Stimulated activated CD8-positive, alpha-beta memory T cell treated with anti-CD3 and anti-CD28 coated beads, Interleukin-15, amount 100 ng/mL, for 24 hours (primary cell): ENCODE measurements around the gene KANTR.

Source experiments
- DNase-seq: peaks from one replicate; pipeline ENCODE4 v3.0.0-alpha.2; 2020; ENCODE audit warnings: low read depth

The KANTR gene

DNA sequence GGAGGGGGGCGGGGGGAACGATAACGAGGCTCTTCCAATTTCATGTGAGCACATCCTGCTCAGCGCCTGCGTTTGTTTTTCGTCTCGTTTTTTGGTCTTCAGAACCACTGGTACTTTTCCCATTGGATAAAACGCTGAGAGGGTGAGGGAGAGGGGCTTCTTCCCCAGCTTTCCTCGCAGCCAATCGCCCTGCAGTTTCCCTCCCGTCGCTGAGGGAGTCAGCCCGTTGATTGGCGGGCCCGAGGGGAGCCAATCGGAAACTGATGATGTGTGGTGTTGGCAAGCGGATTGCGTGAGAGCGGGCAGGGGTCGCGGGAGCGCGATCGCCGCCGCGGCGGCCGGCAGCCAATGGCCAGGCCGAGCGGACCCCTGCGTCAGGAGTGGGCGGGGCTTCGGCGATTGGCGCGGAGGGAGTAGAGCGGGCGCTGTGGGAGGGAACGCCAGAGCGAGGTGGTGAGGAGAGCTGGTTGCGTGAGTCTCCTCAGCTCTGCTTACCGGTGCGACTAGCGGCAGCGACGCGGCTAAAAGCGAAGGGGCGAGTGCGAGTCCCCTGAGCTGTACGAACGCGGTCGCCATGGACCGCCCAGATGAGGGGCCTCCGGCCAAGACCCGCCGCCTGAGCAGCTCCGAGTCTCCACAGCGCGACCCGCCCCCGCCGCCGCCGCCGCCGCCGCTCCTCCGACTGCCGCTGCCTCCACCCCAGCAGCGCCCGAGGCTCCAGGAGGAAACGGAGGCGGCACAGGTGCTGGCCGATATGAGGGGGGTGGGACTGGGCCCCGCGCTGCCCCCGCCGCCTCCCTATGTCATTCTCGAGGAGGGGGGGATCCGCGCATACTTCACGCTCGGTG is 11.8 kb upstream of the KANTR start, which contains the start of gene TSPYL2:
Gene TSPYL2 (plus strand): TSS at position 443 of the 848 bp plus-strand sequence. CDS start 132 bp downstream, at position 575.
- peak; percentile 81 for DNase-seq

DNA sequence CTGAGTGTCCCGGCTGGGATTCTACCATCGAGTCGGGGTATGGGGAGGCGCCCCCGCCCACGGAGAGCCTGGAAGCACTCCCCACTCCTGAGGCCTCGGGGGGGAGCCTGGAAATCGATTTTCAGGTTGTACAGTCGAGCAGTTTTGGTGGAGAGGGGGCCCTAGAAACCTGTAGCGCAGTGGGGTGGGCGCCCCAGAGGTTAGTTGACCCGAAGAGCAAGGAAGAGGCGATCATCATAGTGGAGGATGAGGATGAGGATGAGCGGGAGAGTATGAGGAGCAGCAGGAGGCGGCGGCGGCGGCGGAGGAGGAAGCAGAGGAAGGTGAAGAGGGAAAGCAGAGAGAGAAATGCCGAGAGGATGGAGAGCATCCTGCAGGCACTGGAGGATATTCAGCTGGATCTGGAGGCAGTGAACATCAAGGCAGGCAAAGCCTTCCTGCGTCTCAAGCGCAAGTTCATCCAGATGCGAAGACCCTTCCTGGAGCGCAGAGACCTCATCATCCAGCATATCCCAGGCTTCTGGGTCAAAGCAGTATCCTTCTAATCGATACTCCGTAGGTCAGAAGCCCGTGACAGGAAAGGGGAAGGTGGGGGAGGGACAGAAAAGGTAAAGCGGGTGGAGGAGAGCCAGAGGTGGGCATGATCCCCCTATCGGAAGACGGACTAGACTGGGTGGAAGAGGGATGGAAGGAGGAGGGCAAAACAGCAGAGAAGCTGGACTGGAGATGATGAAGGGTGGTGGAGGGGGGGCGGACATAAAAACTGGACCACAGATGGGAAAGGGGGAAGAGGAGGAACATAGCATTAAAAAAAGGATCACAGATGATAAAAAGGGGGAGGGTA is 10.9 kb upstream of the KANTR start:
- no peak for DNase-seq

DNA sequence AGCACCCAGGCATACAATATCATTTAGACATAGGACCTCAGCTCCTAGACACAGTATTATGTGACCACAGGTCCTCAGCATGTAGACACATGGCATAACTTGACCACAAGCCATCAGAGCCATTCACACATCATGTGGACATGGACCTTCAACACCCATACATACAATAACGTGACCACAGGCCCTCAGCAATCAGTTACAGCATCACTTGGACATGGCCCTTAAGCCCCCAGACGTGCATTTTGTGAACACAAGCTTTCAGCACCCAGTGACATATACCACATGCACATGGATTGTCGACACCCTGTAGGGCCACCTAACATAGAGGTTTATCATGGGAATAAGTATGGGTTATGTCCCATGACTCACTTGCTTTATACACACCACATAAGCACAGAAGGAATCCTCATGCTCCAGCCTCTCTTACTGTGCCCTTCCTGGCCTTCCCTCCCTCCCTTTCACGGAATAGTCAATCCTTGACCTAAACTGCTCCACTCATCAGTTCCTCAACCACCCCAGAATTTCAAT is 9.8 kb upstream of the KANTR start:
- DNase-seq: no peak

DNA sequence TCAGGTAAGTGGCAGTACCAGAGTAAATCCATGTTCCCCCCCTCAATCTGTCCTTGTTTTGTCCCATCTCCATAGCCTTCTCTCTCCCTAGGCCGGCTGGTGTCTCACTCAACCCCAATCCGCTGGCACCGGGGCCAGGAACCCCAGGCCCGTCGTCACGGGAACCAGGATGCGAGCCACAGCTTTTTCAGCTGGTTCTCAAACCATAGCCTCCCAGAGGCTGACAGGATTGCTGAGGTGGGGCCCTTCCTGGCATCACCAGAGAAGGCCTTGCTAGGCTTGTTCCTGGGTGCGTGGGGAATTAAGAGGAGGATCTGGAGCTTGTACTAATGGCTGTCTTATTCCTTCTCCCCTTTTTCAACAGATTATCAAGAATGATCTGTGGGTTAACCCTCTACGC is 9.1 kb upstream of the KANTR start:
- no peak for DNase-seq

DNA sequence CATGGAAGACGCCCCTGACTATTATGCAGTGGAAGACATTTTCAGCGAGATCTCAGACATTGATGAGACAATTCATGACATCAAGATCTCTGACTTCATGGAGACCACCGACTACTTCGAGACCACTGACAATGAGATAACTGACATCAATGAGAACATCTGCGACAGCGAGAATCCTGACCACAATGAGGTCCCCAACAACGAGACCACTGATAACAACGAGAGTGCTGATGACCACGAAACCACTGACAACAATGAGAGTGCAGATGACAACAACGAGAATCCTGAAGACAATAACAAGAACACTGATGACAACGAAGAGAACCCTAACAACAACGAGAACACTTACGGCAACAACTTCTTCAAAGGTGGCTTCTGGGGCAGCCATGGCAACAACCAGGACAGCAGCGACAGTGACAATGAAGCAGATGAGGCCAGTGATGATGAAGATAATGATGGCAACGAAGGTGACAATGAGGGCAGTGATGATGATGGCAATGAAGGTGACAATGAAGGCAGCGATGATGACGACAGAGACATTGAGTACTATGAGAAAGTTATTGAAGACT is 8.2 kb upstream of the KANTR start:
- no peak for DNase-seq

DNA sequence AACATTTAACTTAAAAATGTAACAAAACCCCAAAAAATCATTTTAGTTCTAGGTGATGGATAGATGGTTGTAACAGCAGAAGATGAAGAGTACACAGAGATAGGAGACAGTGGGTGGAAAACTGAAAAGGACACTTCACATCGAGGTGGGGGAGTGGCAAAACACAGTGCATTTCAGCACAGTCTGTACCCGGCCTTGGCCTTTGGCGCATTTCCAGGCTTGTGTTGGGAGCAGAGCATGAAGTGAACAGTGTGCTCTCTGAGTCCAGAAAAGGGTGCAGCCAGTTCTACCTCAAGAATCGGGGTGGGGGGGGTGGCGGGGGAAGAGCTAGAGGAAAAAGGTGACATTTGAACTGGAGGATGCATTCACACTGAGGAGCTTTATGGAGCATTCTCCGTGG is 7.5 kb upstream of the KANTR start:
- no peak for DNase-seq

DNA sequence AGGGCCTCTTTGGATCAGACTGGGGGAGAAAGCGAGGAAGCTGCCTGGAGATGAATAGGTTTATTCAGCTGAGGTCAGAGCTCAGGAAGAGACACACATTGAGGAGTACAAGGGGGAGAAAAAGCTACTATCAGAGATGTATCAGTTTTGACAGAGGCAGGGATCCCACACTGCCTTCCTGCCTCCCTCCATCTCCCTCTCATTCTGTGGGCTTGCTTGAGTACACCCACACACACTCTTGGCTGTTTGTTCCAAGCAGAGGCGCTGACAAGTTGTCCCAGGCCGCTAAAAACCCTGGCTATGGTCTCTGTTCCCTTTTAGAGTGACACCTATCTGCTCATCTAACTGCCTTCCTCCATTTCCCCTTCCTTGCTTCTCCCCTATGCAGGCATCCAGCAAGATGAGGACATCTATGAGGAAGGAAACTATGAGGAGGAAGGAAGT is 6.5 kb upstream of the KANTR start:
- DNase-seq: no peak

DNA sequence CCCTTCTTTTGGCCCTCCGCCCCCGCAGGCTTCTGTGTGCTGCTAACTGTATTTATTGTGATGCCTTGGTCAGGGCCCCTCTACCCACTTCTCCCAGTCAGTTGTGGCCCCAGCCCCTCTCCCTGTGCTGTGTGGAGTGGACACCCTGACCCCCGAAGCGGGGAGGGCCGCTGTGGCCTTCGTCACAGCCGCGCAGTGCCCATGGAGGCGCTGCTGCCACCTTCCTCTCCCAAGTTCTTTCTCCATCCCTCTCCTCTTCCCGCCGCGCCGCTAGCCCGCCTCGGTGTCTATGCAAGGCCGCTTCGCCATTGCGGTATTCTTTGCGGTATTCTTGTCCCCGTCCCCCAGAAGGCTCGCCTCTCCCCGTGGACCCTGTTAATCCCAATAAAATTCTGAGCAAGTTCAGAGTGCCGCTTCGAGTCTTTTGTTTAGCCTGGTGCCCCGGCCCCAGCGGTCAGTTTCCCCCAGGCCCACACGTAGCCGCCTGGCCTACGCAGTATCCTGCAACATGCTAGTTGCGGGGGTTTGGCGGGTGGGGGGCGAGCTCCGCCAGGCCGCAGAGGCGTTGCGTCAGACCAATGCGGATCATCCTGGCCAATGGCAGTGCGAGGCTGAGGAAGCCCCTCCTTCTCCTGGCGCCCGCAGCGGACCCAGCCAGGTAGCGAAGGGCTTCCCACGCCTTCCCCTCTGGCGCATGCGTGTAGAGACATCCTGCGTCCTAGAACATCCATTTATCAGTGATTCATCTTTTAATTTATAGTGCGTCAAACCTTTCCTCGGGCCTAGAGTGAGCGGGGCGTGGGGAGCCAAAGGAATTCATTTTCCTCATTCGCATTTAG is 5.6 kb upstream of the KANTR start:
- no peak for DNase-seq

DNA sequence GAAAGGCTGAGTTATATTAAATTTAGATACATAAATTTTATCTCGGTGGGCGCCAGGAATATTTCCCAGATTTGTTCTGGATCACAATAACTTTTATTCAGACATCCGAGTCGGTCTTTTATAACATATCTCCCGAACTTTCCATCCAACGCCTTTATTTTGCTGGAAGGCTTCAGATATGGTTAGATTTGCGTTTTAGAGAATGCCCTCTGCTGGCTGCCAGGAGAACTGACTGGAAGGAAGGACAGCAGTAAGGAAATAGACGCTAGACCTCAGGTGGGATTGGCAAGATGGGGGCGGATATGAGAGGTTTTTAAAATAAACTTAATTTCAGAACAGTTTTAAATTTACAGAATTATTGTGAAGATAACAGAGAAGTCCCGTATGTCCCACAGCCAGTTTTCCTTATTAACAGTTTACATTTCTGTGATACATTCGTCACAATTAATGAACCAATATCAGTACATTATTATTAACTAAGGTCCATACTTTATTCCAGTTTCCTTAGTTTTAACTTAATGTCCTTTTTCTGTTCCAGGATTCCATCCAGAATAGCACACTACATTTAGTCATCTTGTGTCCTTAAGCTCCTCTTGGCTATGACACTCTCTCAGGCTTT is 4.6 kb upstream of the KANTR start:
- no peak for DNase-seq

DNA sequence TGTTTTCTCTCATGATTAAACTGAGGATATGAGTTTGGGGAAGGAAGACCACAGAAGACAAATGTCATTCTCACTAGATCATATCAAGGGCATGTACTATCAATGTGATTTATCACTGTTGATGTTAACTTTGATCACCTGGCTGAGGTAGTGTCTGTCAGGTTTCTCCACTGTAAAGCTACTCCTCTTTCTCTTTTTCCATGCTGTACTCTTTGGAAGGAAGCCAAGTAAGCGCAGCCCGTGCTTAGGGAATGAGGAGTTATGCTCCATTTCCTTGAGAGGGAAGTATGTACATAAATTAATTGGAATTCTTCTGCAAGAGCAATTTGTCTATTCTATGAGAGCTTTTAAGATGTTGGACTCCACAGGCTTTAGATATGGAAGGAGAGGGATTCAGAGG is 4.0 kb upstream of the KANTR start:
- DNase-seq: no peak

DNA sequence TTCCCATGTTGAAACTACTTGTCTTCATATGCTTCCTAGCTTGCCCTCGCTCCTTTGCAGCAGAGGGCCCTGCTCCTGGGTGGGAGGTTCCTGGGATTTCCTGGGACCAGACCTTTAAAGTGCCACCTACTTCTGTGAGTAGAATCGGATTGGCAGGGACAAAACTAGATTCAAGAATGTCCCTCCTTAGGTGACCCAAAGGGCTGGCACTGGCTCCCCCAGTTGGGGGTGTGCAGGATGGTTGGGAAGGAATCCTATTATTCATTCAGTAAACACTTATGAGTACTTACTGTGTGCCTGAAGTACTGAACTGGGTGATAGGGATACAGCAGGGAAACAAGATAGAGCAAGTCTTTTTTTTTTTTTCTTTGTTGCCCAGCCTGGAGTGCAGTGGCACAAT is 2.6 kb upstream of the KANTR start:
- DNase-seq: no peak

DNA sequence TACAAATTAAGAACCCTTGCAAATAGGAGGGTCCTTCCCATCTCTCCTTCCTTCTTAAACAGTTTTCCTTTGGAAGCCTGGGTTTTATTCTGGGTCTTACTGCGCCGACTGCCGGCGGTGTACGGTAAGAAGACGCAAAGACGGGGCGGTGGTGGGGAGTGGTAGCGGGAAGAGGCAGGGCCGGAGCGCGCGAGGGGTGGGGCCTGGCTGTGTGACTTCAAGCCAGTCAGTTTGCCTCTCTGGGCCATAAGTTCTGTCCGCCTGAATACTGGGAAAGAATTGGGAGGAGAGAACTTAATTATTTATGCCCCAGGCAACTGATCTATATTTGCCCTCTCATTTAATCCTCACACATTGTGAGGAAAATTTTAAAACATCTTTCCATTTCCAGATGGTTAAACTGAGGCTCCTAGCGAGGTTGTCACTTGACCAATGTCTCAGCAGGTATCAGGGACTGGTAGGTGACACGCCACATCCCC is 726 bp upstream of the KANTR start:
- peak; percentile 31 for DNase-seq

DNA sequence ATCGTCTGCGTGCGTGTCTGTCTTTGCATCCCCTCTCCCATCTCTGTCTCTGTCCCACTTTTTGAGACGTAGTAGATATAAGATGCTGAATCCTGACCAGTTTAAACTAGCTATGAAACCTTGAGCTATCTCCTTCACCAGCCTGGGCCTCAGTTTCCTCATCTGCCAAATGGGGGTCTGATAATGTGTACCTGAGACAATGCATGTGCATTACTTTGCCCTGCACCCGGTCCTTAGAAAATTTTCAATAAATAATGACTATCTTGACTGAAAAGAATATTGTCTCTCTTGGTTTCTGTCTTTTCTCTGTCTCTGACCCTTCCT is 602 bp downstream of the KANTR start:
- no peak for DNase-seq

DNA sequence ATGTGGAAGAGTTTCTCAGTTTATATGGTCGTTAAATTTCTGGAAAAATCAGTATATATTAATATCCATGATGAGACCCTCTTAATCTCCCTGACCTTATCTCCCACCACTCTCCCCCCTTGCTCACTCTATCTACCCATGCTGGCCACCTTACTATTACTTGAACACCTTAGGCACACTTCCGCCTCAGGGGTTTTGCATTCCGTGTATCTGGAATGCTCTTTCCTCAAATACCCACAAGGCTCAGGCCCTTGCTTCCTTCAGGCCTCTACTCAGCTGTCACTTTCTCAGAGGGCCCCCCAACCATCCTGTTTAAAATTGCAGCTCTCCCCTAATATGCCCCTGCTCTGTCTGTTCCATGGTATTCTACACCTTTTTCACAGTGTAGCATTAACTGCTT is 1.9 kb downstream of the KANTR start:
- DNase-seq: no peak

DNA sequence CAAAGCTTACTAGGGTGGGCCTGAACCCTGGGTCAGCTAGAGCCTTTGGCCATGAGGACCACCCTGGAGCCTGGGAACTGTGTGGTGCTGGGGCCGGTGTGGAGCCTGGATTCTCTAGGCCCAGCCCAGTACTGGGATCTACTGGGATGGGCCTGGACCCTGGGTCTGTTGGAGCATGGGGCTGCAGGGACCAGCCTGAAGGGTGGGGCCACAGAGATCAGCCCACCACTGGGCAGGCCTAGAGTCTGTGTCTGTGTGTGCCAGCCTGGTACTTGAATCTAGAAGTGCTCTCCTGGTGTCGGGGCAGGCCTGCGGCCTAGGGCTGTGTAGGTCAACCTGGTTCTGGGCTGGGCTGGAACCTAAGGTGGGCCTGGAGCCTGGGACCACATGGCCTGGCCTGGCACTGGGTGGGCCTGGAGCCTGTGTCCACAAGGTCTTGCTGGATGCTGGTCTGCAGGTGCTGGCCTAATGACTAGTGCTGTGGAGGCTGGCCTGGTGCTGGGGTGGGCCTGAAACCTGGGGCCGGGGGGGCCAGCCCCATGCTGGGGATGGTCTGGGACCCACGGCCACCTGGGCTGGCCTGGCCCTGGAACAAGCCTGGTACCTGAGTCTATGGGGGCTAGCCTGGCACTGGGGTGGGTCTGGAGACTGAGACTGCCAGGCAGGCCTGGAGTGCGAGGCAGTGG is 21.1 kb downstream of the KANTR start:
- no peak for DNase-seq

DNA sequence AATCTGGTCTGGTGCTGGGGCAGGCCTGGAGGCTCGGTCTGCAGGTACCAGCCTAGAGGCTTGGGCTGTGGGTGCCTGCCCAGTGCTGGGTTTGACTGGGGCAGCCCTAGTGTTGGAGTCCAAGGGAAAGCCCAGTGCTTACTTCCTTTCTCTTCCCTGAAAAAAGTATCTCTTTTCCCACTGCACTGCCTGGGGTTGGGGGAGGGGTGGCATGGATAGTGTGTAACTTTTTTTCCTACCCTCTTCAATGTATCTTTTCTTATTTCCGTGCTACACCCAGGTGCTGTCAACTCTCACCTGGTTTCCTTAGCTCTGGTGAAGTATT is 21.6 kb downstream of the KANTR start:
- no peak for DNase-seq

DNA sequence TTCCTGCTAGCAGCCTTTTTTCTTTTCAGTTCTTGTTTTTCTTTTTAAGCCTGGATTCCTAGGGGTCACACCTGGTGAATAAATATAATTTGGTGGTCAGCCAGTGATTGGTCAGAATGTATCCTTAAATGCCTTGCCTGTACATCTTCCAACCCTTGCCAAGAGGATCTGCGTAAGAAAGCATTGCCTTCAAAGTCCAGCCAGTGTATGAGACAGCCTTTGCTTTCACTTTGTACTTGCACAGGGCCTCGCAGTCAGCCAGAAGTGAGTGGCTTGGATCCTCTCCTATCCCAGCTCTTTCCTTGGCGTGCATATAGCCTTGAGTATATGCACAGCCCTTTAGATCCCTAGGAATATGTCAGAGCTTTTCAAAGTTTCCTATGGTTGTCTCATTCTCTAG is 22.2 kb downstream of the KANTR start:
- no peak for DNase-seq

DNA sequence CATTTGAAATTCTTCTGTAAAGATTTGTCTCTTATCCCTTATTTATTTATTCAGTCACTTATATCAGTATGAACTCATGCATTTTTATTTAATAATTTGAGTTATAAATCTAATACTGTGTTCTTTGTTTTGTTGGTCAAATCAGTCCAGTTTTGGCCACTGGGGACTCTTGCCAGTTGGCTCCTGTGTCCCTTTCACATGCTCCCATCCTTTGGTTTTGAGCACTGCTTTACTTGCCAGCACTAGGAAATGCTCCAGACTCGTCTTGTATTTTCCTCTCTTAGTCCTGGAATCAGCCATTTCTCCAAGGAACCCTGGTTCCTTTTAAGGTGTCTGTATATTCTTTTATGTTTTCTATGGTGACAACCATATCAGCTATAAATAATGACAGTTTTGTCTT is 28.1 kb downstream of the KANTR start:
- DNase-seq: no peak

DNA sequence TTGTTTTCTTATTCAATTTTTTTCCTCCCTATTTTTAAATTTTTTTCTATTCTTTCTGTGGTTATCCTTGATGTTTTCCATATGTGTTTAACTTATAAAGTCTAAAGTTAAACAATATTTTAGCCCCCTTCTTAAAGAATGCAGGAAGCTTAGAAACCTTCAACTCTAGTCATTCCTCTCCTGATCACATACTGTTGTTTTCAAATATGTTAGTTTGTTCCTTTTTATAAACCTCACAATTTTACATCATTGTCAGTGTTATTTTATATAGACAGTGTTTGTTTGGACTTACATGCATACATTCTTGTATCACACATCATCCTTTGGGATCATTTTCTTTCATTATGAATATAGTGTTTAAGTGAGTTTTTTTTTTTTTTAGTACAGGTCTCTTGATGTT is 31.6 kb downstream of the KANTR start:
- no peak for DNase-seq

DNA sequence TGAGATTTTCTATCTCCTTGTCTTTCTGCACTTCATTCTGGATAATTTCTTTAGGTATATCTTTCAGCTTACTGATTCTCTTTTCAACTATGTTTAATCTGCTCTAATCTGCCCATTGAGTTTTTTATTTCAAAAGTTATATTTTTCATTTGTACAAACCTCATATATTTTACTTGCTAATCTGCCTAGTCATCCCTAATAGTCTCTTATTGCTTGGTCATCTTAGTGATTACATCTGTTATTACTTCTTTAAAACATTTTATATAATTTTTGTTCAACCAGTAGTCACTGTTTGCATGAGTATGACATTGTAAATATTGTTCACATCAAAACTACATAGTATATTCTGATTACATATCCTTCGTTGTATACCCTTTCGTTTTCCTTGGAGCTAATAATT is 32.4 kb downstream of the KANTR start:
- DNase-seq: no peak
